ENCODE measurements around the gene KIF23.
"Not testable (repeated sequence)": the region's sequence is repeated elsewhere in the genome, so short reads cannot be mapped to it uniquely, and the experiment has no call there.

KIF23 gene

DNA sequence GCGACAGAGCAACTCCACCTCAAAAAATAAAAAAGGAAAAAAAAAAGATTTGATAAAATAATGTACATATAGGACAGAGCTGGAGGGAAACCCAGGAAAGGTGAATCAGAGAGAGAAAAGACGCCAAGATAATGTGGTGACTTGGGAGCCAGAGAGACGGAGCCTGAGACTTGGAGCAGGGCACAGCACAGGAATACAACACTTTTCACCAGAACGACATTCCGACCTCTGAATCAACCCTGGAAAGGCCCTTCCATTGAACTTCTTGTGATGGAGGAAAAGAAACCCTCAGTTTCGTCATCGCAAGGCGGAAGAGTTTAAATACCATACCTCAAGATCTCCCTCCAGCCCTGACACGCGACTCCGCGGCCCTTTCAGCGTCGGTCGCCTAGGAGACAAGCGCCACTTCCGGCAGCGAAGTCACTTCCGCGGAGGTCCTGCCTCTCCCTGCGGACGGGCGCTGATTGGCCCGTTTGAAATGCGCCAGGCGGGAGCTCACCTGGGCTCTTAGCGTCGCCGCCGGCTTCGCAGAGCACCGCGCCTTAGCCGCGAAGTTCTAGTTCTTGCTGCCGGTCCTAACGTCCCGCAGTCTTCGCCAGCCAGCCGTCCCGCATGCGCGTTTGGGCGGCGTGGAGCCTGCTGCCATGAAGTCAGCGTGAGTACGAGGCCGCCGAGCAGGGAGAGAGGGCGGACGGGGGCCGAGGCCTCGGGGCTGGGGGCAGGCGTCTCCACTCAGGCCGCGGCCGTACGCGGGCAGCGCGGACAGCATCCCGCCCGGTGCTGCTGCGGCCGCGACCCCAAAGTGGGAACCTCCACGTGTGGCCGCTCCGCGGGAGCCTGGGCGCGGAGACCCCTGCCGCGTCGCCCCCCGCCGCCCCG is at the start of gene KIF23:
Gene KIF23 (plus strand): TSS at position 528 of the 879 bp plus-strand sequence. CDS start 117 bp downstream, at position 645.
- peak; percentile 77 for DNase-seq

DNA sequence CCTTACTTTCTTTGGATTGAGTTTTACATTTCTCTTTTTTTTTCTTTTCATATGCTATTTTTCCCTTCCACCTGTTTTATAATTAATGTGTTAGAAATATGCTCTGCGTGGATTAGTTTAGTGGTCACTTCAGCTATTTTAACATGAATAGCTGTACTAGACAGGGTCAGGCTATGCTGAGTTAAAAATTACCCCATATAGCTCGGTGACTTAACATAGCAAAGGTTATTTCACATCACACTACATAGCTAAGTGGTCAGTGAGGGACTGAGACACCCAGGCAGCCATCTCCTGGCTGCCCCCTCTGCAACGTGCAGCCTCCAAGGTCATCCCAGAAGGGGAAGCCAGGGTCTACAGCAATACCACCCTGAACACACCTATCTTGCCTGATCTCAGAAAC is 46.9 kb upstream of the KIF23 start:
- no peak for DNase-seq

DNA sequence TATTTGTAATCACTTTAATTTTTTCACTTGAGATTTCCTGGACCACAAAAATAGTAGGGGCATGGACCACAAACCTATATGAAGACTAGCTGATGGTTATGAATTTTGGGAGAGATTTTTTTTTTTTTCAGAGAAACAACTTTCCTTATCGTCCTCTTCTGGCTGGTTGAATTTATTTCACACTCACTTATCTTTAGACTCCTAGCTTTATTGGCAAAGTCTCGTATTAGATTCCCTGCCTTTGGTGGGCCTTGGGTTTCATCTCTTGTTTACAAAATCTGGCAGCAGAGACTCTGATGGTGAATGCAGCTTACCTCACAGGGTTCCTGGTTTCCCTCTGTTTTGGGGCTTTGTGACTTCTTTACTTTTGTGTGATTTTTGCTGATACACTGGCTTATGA is 44.5 kb upstream of the KIF23 start:
- DNase-seq = no peak

DNA sequence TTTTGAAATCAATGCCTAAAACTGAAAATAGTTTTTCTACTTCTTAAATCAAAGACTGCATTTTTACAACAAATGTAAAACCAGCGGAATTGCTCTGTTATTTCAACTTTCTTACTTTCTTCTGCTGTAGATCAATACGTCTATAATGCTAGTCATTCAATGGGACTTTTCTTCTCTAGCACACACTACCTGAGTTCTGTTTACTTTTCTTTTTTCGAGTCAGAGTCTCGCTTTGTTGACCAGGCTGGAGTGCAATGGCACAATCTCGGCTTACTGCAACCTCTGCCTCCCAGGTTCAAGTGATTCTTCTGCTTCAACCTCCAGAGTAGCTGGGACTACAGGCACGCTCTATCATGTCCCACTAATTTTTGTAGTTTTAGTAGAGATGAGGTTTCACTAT is 40.7 kb upstream of the KIF23 start:
- no peak for DNase-seq

DNA sequence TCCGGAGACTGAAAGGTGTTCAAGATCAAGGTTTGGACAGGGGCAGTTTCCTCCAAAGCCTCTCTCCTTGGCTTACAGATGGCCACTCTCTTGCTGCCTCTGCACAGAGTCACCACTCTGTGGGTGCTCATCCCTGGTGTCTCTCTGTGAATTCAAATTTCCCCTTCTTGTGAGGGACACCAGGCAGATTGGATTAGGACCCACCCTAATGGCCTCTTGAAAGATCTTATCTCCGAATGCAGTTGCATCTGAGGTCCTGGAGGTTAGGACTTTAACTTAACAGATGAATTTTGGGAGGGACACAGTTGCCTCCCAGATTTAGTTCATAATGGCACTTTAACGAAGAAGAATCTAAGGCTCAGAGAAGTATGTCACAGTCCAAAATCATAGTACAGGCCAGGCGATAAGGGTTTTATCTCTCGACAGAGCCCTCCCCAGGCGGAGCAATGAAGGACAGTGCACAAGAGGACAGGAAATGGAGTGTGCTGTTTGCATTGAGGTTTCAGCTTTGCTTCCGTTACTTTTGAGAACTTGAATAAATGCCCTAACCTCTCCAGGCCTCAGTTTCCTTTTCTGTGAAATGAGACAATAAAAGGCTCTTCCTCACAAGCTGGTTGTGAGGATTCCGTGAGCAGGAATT is 38.9 kb upstream of the KIF23 start:
- DNase-seq = no peak

DNA sequence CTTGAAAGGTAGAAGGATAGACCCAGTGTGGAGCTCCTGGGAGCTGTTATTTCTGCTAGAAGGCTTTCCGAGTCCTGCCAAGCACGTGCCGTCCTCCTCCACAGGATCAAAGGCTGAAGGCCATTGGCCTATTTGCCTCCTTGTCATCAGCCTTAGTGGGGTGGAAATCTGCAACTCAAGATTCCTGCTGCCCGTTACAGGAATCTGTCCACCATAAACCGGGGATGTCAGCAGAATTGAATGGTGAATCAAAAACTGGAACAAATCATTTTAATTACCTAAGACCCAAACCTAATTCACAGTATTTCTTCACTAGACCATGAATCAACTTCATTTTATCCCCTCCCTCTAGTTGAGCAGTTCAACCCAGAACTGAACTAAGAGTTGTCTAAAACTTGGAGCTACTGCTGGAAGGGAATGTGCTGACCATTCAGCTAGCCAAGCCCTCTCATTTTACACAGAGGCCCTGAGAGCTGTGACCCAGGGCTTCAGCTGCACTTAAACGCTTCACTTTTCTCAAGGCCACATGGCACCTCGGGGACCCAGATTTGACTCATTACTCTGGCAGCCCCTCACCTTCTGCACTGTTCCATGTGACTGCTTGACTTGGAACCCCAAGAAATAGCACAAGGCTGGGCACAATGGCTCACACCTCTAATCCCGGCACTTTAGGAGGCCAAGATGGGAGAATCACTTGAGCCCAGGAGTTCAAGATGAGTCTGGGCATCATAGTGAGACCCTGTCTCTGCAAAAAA is 36.8 kb upstream of the KIF23 start:
- no peak for DNase-seq

DNA sequence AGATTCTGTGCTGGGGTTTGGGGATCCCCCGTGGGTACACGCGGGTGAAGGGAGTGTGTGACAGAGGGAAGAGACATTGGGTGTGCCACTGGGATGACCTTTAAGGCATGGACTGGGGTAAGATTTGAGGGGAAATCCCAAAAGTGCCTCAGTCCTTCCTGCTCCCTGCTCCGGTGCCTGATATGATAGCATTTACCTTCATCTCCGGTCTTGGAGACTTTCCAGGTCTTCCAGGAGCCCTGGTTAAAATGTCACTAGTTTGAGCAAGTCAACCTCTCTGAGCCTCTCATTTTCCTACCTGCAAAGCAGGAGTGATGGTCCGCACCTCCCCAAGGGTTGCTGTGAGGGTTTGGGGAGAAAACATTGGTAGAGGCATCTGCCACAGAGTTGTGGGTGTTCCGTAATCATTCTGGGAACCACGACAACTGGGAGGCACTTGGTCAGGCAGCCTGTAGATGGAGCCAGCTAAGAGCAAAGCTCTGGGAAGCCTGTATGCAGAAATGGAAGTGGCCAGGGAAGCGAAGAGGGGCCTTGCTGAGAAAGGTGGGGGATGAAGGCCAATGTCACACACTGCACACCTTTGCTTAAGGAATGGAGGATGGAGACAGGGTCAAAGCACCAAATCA is 33.9 kb upstream of the KIF23 start:
- no peak for DNase-seq

DNA sequence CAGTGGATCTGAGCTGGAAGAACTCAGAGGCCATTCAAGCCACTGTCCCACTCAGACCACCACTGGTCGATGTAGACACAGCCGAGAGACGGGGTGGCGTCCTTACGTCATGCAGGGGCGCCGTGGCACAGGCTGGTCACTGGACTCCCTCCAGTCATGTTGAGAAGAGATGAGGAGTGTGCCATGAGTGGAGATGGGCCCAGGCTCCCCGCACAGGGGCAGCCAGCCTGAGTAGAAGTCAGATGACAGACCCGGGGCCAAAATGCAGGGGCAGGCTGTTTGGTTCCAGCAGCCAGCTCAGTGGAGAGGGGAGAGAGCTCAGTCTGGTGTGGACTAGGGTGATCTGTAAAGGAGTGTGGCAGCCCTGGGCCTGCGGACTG is 33.4 kb upstream of the KIF23 start:
- DNase-seq = no peak

DNA sequence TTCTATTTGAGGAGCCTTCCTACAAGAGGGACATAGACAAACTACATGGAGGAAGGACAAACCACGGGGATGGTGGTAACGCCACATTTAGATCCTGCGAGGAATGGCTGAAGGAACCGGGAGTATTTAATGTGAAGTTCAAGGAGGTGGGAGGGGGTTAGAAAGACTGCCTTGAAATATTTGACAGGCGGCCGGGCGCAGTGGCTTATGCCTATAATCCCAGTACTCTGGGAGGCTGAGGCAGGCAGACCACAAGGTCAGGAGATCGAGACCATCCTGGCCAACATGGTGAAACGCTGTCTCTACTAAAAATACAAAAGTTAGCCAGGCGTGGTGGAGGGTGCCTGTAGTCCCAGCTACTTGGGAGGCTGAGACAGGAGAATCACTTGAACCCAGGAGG is 32.0 kb upstream of the KIF23 start:
- DNase-seq = not testable (repeated sequence)

DNA sequence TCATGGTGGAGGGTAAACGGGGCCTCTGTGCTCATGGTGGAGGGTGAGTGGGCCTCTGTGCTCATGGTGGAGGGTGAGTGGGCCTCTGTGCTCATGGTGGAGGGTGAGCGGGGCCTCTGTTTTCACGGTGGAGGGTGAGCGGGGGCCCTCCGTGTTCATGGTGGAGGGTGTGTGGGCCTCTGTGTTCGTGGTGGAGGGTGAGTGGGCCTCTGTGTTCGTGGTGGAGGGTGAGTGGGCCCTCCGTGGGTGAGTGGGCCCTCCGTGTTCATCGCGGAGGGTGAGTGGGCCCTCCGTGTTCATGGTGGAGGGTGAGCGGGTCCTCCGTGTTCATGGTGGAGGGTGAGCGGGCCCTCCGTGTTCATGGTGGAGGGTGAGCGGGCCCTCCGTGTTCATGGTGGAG is 30.1 kb upstream of the KIF23 start:
- DNase-seq = not testable (repeated sequence)

DNA sequence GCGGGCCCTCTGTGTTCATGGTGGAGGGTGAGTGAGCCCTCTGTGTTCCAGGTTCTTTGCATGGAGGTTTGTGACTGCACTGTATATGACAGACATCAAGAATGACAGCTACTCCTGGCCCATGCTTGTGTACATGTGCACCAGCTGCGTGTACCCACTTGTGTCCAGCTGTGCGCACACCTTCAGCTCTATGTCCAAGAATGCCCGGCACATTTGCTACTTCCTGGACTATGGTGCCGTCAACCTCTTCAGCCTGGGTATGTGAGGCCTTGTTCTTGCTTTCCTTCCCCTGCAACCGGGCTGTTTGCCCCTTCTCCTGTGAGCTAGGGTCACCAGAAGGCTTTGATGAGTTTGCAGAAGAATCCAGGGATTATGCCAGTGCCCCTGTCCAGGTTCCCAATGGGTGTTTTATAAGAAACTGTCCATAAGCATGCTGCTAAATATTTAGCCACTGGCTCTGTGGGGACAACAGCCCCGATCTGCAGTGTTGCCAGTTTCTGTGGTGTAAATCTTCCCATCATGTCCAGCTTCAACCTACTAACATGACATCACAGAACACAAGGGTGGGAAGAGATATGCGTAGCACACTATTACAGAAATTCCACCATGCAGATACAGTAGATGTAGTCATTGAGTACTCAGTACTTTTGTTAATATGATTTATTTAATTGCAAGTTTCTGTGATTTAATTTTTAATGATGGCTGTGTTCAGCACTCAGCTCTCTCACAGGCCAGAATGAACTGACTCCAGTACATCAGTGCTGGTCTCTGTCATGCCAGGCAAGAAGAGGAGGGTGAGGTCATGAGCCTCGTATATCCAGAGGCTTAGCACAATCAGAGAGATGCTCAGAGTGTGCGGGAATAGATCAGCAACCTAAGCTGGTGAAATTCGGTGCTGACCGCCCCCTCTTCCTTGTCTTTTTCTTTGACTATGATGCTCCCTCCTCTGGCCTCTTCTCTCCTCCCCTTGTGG is 29.2 kb upstream of the KIF23 start:
- DNase-seq = no peak

DNA sequence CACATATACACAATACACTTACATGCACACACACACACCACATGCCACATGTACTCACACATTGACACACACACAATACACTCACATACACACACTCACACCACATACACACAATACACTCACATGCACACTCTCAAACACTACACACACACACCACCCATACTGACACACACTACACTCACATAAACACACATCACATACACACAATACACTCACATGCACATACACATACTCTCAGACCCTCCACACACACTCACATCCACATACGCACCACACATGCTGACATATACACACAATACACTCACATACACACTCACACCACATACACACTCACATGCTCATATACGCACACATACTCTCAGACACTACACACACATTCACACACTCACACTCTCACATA is 28.3 kb upstream of the KIF23 start:
- DNase-seq = no peak

DNA sequence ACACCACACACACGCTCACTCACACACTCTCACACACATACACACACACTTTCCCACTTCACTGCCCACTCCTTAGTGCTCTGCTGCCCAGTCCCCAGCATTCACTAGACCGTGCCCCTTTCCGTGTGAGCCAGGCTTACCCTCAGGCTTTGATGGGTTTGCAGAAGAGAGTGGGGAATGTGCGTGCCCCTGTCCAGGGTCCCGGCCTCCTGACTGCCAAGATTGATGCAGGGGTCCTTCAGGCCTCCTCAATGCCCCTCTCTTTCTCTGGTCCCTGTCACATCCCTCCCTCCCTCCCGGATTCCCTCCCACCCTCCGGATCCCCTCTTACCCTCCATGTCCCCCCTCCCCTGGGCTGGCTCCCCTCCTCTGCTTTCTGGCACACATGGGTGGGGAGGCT is 27.9 kb upstream of the KIF23 start:
- no peak for DNase-seq

DNA sequence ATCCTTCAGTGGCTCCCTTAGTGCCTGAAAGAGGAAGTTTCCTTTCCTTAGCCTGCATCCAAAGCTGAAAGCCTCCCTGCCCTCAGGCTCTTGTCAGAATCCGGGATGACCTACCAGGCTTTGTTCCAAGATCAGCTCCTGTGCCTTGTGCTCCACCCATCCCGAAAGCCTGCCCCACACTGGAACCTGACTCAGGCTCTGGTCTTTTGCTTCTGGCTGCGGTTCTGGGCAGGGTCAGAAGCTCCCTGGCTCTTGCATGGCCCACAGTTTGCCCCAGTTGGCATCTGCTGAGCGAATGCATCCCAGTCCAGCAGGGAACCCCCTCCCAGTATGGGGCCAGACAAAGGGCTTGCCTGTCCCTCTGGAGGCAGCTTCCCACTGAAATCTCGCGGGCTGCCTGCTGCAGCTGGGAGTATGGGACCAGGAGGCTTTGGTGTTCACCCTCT is 25.9 kb upstream of the KIF23 start:
- DNase-seq = no peak

DNA sequence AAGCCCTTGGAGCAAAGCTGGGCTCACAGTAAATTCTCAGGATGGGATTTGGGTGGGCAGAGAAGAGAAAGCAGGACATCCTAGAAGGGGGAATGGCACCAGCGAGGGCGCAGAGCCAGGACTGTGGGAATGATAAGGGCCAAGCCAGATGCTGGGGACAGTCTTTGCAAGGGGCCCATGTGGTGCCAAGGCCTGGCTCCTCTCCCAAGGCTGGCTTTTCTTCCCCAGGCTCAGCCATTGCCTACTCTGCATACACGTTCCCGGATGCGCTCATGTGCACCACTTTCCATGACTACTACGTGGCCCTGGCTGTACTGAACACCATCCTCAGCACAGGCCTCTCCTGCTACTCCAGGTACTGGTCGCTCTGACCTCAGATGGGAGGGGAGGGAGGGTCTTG is 24.7 kb upstream of the KIF23 start:
- no peak for DNase-seq

DNA sequence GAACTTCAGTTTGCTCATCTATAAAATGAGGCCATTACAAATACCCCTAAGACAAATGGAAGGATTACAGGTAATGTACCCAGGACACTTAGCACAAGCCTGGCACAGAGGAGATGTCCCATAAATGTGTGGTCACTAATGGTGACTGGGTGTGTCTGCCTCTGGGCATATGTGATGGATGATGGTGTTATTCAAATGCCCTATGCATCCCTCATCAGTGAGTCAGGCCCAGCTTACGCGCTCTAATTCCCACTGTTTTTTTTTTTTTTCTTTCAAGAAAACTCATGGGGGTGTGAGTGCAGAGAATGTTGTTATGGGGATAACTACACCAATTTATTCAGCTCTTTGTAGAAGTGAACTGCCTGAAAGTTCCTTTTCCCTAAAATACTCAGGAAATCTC is 23.6 kb upstream of the KIF23 start:
- no peak for DNase-seq

DNA sequence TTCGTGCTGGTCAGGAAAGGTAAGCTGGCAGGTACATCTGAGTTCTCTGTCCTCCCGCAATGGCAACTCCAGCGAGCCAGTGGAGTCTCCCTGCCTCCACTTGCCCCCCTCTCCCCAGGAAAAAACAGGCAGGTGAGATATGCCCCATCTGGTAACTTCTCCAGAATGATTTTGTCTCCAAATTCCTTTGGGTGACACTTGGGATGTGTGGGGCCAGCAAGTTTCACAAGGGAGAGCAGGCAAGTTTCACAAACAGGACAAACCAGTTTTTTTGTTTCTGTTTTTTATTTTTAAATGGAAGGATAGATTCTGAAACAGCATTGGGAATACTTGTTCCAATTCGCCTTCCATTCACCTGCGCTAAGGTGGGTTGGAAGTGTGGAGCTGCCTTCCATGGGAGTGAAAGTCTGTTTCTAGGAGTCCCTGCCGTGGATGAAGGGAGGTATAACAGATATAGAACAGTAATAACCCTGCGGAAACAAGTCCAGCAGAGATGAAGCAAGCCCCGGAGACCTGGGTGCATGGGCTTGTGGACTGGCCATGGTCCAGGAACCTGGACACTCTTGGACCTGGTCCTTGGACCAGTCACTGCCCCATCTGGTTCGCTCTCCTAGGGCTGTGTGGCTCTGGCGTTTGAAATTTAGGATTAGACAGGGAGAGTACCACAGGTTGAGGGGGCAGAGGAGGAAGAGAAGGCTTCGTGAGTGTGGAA is 22.9 kb upstream of the KIF23 start:
- DNase-seq = no peak

DNA sequence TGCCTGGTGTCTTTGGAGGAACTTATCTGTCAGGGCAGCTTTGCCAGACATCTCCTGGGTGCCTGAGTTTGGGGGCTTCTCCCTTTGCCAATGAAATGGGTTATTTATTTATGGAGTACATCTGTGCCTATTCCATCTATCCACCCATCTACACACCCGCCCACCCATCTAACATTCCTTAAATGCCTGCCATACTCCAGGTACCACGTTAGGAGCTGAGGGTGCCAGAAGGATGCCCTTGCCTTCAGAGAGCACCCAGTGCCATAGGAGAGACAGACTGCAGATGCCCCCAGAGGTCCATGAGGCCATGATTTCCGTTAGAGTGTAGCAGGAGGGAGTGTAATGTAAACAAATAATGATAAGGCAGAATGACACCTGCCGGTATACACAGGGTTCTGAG is 21.8 kb upstream of the KIF23 start:
- no peak for DNase-seq

DNA sequence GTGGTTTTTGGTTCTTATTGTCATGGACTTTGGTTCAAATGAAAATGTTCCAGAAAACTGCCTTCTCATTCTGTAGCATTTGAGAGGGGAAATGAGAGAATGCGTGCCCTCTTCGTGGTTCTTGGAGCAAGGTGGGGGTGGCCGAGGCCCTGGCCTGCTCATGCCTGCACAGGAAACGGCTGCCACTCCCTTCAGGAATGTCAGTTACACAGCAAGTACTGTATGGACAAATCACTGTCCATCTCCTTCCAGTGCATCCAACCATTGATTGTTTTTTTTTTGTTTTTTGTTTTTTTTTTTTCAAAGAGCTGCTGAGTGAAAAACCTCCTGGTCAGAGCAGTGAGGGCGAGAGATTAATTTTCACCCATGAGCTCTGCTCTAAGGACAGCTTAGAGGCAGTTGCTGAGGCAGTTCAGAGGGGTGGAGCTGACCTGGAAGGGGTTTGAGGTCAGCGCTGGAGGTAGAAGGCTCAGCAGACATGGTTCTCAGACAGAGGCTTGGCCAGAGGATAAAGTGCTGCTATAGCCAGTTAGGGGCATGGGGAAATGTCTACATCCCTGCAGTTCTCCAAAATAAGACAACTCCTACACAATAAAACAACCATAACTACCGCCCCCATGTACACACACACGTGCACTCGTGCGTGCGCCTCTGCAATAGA is 20.2 kb upstream of the KIF23 start:
- DNase-seq = no peak

DNA sequence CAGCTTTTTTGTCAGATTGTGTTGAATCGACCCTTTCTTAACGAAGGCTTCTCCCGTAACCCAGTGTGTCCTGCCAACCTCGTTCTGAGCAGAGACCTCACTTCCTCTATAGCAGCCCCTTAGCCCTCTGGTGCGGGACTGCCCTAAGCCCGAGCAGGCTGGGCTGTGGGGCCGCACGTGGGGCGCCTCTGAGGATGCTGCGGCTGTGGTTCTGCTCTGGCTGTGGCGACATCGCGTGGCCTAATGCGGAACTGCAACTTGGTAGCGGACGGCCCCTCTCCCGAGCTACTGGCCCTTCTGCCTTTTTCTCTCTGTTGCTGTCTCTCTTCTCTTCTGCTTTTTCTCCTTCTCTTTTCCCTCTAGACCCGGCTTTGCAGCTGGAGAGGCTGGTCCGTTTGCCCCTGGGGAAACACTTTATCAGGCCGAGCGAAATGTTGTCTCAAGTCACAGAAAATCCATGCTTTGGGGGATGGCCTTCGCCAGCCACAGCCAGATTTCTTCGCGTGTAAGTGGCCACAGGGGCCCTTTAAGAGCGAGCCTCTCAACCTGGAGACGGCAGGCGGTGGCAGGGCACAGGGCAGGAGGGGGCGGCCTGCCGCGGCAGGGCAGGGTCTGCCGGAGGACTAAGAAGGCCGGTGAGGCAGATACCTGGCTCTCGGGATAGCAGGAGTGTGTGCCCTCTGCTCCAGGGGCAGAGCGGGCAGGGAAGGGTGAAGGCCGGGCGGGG is 19.4 kb upstream of the KIF23 start:
- no peak for DNase-seq
